SK-N-SH (cell line): Measurements from ENCODE around the gene RFPL3.

ENCODE experiments used
- CHD2 ChIP-seq: fragments of 150-350 bp; IDR thresholded peaks from 2 replicates; pipeline ENCODE4 v1.6.1; 2018; ENCODE audit warnings: low read length; ENCODE audit not compliant: partially characterized antibody
- CTCF ChIP-seq: fragments of 200-600 bp; sonication (generic); IDR thresholded peaks from 2 replicates; pipeline ENCODE4 v1.6.1; 2017; ENCODE audit warnings: antibody characterized with exemption, mild to moderate bottlenecking, moderate library complexity
- FOSL2 ChIP-seq: IDR thresholded peaks from 2 replicates; pipeline ENCODE4 v1.4.0; 2012; ENCODE audit warnings: low read depth, mild to moderate bottlenecking, moderate library complexity, borderline replicate concordance
- JUND ChIP-seq: IDR thresholded peaks from 2 replicates; pipeline ENCODE4 v1.4.0; 2012
- MAX ChIP-seq: IDR thresholded peaks from 2 replicates; pipeline ENCODE4 v1.4.0; 2012; ENCODE audit warnings: low read depth
- POLR2AphosphoS5 ChIP-seq: IDR thresholded peaks from 2 replicates; pipeline ENCODE4 v1.6.1; 2012; ENCODE audit warnings: low read depth, low read length
- REST ChIP-seq: IDR thresholded peaks from 2 replicates; pipeline ENCODE4 v1.6.1; 2012; ENCODE audit warnings: mild to moderate bottlenecking, low read depth, low read length, moderate library complexity
- SIN3A ChIP-seq: IDR thresholded peaks from 2 replicates; pipeline ENCODE4 v1.6.1; 2012; ENCODE audit warnings: low read depth, mild to moderate bottlenecking, low read length, moderate library complexity, borderline replicate concordance
- TCF12 ChIP-seq: IDR thresholded peaks from 2 replicates; pipeline ENCODE4 v1.4.0; 2012
- TEAD4 ChIP-seq: IDR thresholded peaks from 2 replicates; pipeline ENCODE4 v1.4.0; 2012; ENCODE audit warnings: mild to moderate bottlenecking, borderline replicate concordance; ENCODE audit not compliant: insufficient read depth
- ZBTB33 ChIP-seq: IDR thresholded peaks from 2 replicates; pipeline ENCODE4 v1.4.0; 2012; ENCODE audit warnings: low read depth, borderline replicate concordance

- TF ChIP-seq CTCF (no peak), POLR2AphosphoS5 (no peak), TEAD4 (no peak), CHD2 (no peak), MAX (no peak), SIN3A (no peak), JUND (no peak), REST (no peak), TCF12 (no peak), FOSL2 (no peak), ZBTB33 (no peak)
Observed at GRCh38 chr22:32335471-32335870, 22.2 kb upstream of the RFPL3 start.
